IMR-90 (cell line): ENCODE measurements around the gene CADM1. TPM values are rescaled to one million over a fixed set of nuclear protein-coding genes. Genes with fewer than 3 reads are reported as not detected.

ENCODE experiments used
- ATAC-seq: fragments of 200-7000 bp; cut with Tn5 transposase; 2 replicates; pipeline ENCODE4 v1.9.1; 2020; ENCODE audit warnings: low read depth, mild to moderate bottlenecking, moderate library complexity
- BruUV-seq: library from RNA; stranded (reverse); fragments of 400-500 nt; replicated peaks from 2 replicates; lab custom pipeline; 2021; lab: Mats Ljungman, UMichigan
- CTCF ChIA-PET: fragments of 300-600 bp; formaldehyde crosslinking; extraction: SDS; loops from one replicate; lab custom pipeline; 2021; ENCODE audit warnings: antibody characterized with exemption; lab: Yijun Ruan, JAX
- POLR2A ChIA-PET: fragments of 300-600 bp; sonication (Branson Sonifier 250); formaldehyde crosslinking; loops from one replicate; lab custom pipeline; 2022; ENCODE audit warnings: antibody characterized with exemption; ENCODE audit not compliant: unreplicated experiment; lab: Charles Lee
- DNase-seq: peaks from one replicate; pipeline ENCODE4 v3.0.0; 2013
- H2AFZ ChIP-seq: replicated peaks from 2 replicates; pipeline ENCODE3; 2013; ENCODE audit warnings: low read length, mild to moderate bottlenecking; ENCODE audit not compliant: poor library complexity
- H2AK5ac ChIP-seq: 2 replicates; pipeline ENCODE4 v1.6.1; 2013; ENCODE audit warnings: low read depth, low read length, inconsistent platforms
- H2AK9ac ChIP-seq: replicated peaks from 2 replicates; pipeline ENCODE3; 2013; ENCODE audit warnings: mild to moderate bottlenecking, low read depth, low read length, moderate library complexity; ENCODE audit not compliant: poor library complexity
- H2BK120ac ChIP-seq: 2 replicates; pipeline ENCODE4 v1.6.1; 2013; ENCODE audit warnings: low read depth, low read length, inconsistent platforms
- H2BK15ac ChIP-seq: 3 replicates; pipeline ENCODE4 v1.6.1; 2013; ENCODE audit warnings: low read depth, low read length, inconsistent platforms
- H2BK20ac ChIP-seq: 2 replicates; pipeline ENCODE4 v1.6.1; 2013; ENCODE audit warnings: low read depth, mild to moderate bottlenecking, inconsistent platforms, low read length, moderate library complexity
- H2BK5ac ChIP-seq: 2 replicates; pipeline ENCODE4 v1.6.1; 2013; ENCODE audit warnings: mild to moderate bottlenecking, low read depth, low read length, inconsistent platforms; ENCODE audit not compliant: poor library complexity, severe bottlenecking
- H3K14ac ChIP-seq: replicated peaks from 2 replicates; pipeline ENCODE4 v1.6.1; 2013; ENCODE audit warnings: low read depth, low read length, inconsistent platforms
- H3K18ac ChIP-seq: 2 replicates; pipeline ENCODE4 v1.6.1; 2013; ENCODE audit warnings: low read depth, low read length, control low read depth
- H3K23ac ChIP-seq: 2 replicates; pipeline ENCODE4 v1.6.1; 2013; ENCODE audit warnings: low read depth, low read length, inconsistent platforms
- H3K27ac ChIP-seq: 2 replicates; pipeline ENCODE4 v1.5.1; 2013; ENCODE audit warnings: mild to moderate bottlenecking, control low read depth, low read length; ENCODE audit not compliant: insufficient read depth
- H3K27me3 ChIP-seq: 2 replicates; pipeline ENCODE4 v1.6.1; 2013; ENCODE audit warnings: low read length; ENCODE audit not compliant: control insufficient read depth, insufficient read depth
- H3K36me3 ChIP-seq: 2 replicates; pipeline ENCODE4 v1.6.1; 2013; ENCODE audit warnings: low read length, mixed read lengths; ENCODE audit not compliant: control insufficient read depth, insufficient read depth
- H3K4ac ChIP-seq: 2 replicates; pipeline ENCODE4 v1.6.1; 2013; ENCODE audit warnings: low read depth, low read length, inconsistent platforms
- H3K4me1 ChIP-seq: 2 replicates; pipeline ENCODE4 v1.6.1; 2013; ENCODE audit warnings: low read length, mixed read lengths; ENCODE audit not compliant: control insufficient read depth, insufficient read depth
- H3K4me2 ChIP-seq: 2 replicates; pipeline ENCODE4 v1.6.1; 2013; ENCODE audit warnings: low read depth, mild to moderate bottlenecking, control low read depth, low read length, moderate library complexity
- H3K4me3 ChIP-seq: 2 replicates; pipeline ENCODE4 v1.5.1; 2013; ENCODE audit warnings: low read depth, mild to moderate bottlenecking, control low read depth, low read length, moderate library complexity; ENCODE audit not compliant: insufficient read depth
- H3K56ac ChIP-seq: 2 replicates; pipeline ENCODE4 v1.6.1; 2013; ENCODE audit warnings: low read length, inconsistent platforms; ENCODE audit not compliant: insufficient read depth; ENCODE audit errors: extremely low read depth
- H3K79me1 ChIP-seq, 2 experiments: 2 replicates each; pipeline ENCODE4 v1.6.1; 2013; ENCODE audit warnings: low read length in 2 of 2, inconsistent platforms in 1 of 2, low read depth in 1 of 2
- H3K9ac ChIP-seq: 2 replicates; pipeline ENCODE4 v1.6.1; 2013; ENCODE audit warnings: low read depth, low read length, control low read depth
- H3K9me1 ChIP-seq: 2 replicates; pipeline ENCODE4 v1.6.1; 2013; ENCODE audit warnings: low read length, inconsistent platforms; ENCODE audit not compliant: insufficient read depth
- H3K9me3 ChIP-seq: 2 replicates; pipeline ENCODE4 v1.6.1; 2013; ENCODE audit warnings: low read length; ENCODE audit not compliant: control insufficient read depth, insufficient read depth
- H4K20me1 ChIP-seq: 2 replicates; pipeline ENCODE4 v1.6.1; 2013; ENCODE audit warnings: low read length, inconsistent platforms; ENCODE audit not compliant: insufficient read depth
- H4K5ac ChIP-seq: 2 replicates; pipeline ENCODE4 v1.6.1; 2013; ENCODE audit warnings: mild to moderate bottlenecking, low read depth, low read length, control low read depth
- H4K8ac ChIP-seq, 2 experiments: 2 replicates each; pipeline ENCODE4 v1.6.1; 2013; ENCODE audit warnings: low read depth in 2 of 2, low read length in 2 of 2, control low read depth in 1 of 2, inconsistent platforms in 1 of 2
- H4K91ac ChIP-seq: 2 replicates; pipeline ENCODE4 v1.6.1; 2013; ENCODE audit warnings: low read depth, low read length, inconsistent platforms; ENCODE audit not compliant: insufficient read depth
- BHLHE40 ChIP-seq: fragments of 150-350 bp; IDR thresholded peaks from 2 replicates; pipeline ENCODE4 v1.6.1; 2016; ENCODE audit warnings: mild to moderate bottlenecking, low read depth, low read length
- CEBPB ChIP-seq: IDR thresholded peaks from 2 replicates; pipeline ENCODE4 v1.6.1; 2012; ENCODE audit warnings: low read depth, low read length, improper control_type of control experiment
- CHD1 ChIP-seq: IDR thresholded peaks from 2 replicates; pipeline ENCODE4 v1.6.1; 2012; ENCODE audit warnings: low read depth, low read length, improper control_type of control experiment
- MAFK ChIP-seq: IDR thresholded peaks from 2 replicates; pipeline ENCODE4 v1.6.1; 2012; ENCODE audit warnings: low read depth, low read length, improper control_type of control experiment
- MAZ ChIP-seq: IDR thresholded peaks from 2 replicates; pipeline ENCODE4 v1.6.1; 2012; ENCODE audit warnings: low read depth, mild to moderate bottlenecking, low read length, improper control_type of control experiment, moderate library complexity, borderline replicate concordance
- MXI1 ChIP-seq: IDR thresholded peaks from 2 replicates; pipeline ENCODE4 v1.6.1; 2012; ENCODE audit warnings: low read depth, mild to moderate bottlenecking, low read length, moderate library complexity, borderline replicate concordance
- POLR2A ChIP-seq: IDR thresholded peaks from 2 replicates; pipeline ENCODE4 v1.6.1; 2012; ENCODE audit warnings: mild to moderate bottlenecking, low read depth, low read length
- RCOR1 ChIP-seq: IDR thresholded peaks from 2 replicates; pipeline ENCODE4 v1.6.1; 2012; ENCODE audit warnings: mild to moderate bottlenecking, low read length, improper control_type of control experiment; ENCODE audit not compliant: insufficient replicate concordance
- RFX5 ChIP-seq: IDR thresholded peaks from 2 replicates; pipeline ENCODE4 v1.8.0; 2012; ENCODE audit warnings: low read depth, mild to moderate bottlenecking, low read length, moderate library complexity
- SMC3 ChIP-seq: fragments of 150-350 bp; IDR thresholded peaks from 2 replicates; pipeline ENCODE4 v1.6.1; 2016; ENCODE audit warnings: low read depth, mild to moderate bottlenecking, antibody characterized with exemption, low read length, moderate library complexity
- WGBS, 2 experiments: methylation state at CpG; one replicate each; pipeline versions ENCODE4 v1.1.5 to v1.1.7; 2013; ENCODE audit warnings: missing lambda C conversion rate in 2 of 2; ENCODE audit not compliant: insufficient read length in 1 of 2; ENCODE audit errors: extremely low coverage in 2 of 2; 5-methylcytosine and 5-hydroxymethylcytosine counted together
- dilution Hi-C: fragments of 300-500 bp; cut with HindIII; formaldehyde crosslinking; loops from one replicate; pipeline ENCODE4 v1.14.3; 2018; ENCODE audit warnings: low sequenced_read_pairs; ENCODE audit not compliant: unreplicated experiment
- in situ Hi-C: fragments of 300-500 bp; cut with MboI; formaldehyde crosslinking; loops from 3 replicates; pipeline ENCODE4 v1.14.3; 2019; ENCODE audit warnings: low sequenced_read_pairs, inconsistent platforms, mixed read lengths
- intact Hi-C: fragments of 100-400 bp; cut with micrococcal nuclease; formaldehyde crosslinking; loops from 2 replicates; pipeline ENCODE4 v1.10.0; 2022
- polyA plus RNA-seq, 3 experiments: library from polyadenylated mRNA; depleted of rRNA; stranded (reverse); fragments of >200 nt; gene quantifications; 2 replicates each; pipeline ENCODE4 v1.2.3, GENCODE V29; 2012; ENCODE audit warnings: low replicate concordance in 1 of 3
- total RNA-seq: library from RNA; depleted of rRNA; stranded (reverse); fragments of >200 nt; gene quantifications from 2 replicates; pipeline ENCODE4 v1.2.3, GENCODE V29; 2012
- TF ChIP-seq, protein P1 (sequence below): conservative IDR thresholded peaks from 2 replicates; pipeline ENCODE4 v1.5.1; 2012; ENCODE audit warnings: mild to moderate bottlenecking, low read depth, low read length, improper control_type of control experiment
- TF ChIP-seq, protein P2 (sequence below): fragments of 150-350 bp; IDR thresholded peaks from 2 replicates; pipeline ENCODE4 v1.6.1; 2016; ENCODE audit warnings: low read depth, mild to moderate bottlenecking, low read length, moderate library complexity, borderline replicate concordance

The CADM1 gene
- total and polyA plus RNA-seq, 2 of the 4 experiments (the other 2 are of a cell fraction): 28.8 to 77.1 TPM

DNA sequence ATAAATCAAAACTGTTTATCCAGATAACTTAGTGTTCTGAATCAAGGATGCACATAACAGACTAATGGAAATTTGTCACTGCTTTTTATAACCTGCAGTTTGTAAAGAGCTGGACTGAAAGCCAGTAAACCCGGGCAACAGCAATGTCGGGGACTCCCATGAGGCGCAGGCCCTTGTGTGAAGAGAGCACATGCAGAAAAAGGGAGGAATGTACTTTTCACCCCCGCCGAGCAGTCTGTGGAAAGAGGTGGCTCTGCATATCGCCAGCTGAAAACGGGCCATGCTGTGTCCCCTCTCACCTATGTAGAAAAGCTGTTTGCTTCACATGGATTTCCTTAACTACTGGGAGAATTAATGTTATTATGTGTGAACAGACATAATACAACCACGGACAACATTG, 291.2 kb downstream of the CADM1 start:
- no peaks in the 10 kb centered on the region for H3K4me1 ChIP-seq
- no peak overlapping the region for H4K5ac ChIP-seq
- dilution Hi-C loops (no loop called here), intact Hi-C loops (no loop called here), in situ Hi-C loops (no loop called here)
- CTCF ChIA-PET: no interaction called here
- H3K9ac ChIP-seq: no peak overlapping the region
- TF ChIP-seq MAZ (no peak), POLR2A (no peak), BHLHE40 (no peak), CEBPB (no peak), RFX5 (no peak), CHD1 (no peak), MAFK (no peak), RCOR1 (no peak), SMC3 (no peak), MXI1 (no peak)
- TF ChIP-seq, protein P1, sequence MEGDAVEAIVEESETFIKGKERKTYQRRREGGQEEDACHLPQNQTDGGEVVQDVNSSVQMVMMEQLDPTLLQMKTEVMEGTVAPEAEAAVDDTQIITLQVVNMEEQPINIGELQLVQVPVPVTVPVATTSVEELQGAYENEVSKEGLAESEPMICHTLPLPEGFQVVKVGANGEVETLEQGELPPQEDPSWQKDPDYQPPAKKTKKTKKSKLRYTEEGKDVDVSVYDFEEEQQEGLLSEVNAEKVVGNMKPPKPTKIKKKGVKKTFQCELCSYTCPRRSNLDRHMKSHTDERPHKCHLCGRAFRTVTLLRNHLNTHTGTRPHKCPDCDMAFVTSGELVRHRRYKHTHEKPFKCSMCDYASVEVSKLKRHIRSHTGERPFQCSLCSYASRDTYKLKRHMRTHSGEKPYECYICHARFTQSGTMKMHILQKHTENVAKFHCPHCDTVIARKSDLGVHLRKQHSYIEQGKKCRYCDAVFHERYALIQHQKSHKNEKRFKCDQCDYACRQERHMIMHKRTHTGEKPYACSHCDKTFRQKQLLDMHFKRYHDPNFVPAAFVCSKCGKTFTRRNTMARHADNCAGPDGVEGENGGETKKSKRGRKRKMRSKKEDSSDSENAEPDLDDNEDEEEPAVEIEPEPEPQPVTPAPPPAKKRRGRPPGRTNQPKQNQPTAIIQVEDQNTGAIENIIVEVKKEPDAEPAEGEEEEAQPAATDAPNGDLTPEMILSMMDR: no peak
- TF ChIP-seq, protein P2, sequence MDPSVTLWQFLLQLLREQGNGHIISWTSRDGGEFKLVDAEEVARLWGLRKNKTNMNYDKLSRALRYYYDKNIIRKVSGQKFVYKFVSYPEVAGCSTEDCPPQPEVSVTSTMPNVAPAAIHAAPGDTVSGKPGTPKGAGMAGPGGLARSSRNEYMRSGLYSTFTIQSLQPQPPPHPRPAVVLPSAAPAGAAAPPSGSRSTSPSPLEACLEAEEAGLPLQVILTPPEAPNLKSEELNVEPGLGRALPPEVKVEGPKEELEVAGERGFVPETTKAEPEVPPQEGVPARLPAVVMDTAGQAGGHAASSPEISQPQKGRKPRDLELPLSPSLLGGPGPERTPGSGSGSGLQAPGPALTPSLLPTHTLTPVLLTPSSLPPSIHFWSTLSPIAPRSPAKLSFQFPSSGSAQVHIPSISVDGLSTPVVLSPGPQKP: no peak
- no peak overlapping the region for H3K18ac ChIP-seq
- H3K4me2 ChIP-seq: no peak overlapping the region
- no peak overlapping the region for H3K4me3 ChIP-seq
- H4K91ac ChIP-seq: no peak overlapping the region
- no peaks in the 10 kb centered on the region for H3K27me3 ChIP-seq
- no peak overlapping the region for H2BK15ac ChIP-seq
- no peak overlapping the region for H2AK9ac ChIP-seq
- ATAC-seq (no peak), DNase-seq (no peak)
- H3K27ac ChIP-seq: no peak overlapping the region
- BruUV-seq: no TSS peak
- H2BK120ac ChIP-seq: no peak overlapping the region
- whole genome bisulfite sequencing, 2 experiments: no CpG with 5 or more reads among the region's 8 CpGs
- no peak overlapping the region for H4K8ac ChIP-seq
- H2AFZ ChIP-seq: no peak overlapping the region
- peaks cover 3% of the 10 kb centered on the region; the same call in 1 of the 2 replicates for H3K9me1 ChIP-seq
- no peak overlapping the region for H2AK5ac ChIP-seq
- H2BK5ac ChIP-seq: no peak overlapping the region
- H3K79me1 ChIP-seq: no peaks in the 10 kb centered on the region
- H2BK20ac ChIP-seq: no peak overlapping the region
- H3K56ac ChIP-seq: no peak overlapping the region
- H3K9me3 ChIP-seq: no peaks in the 10 kb centered on the region
- no peak overlapping the region for H3K14ac ChIP-seq
- no peak overlapping the region for H3K23ac ChIP-seq
- peaks cover 8% of the 10 kb centered on the region for H3K36me3 ChIP-seq
- no peak overlapping the region for H3K4ac ChIP-seq
- POLR2A ChIA-PET: no interaction called here
- H4K20me1 ChIP-seq: no peaks in the 10 kb centered on the region
